Esophagus mucosa (tissue), 1 donor: ENCODE measurements around the gene LHX6. TPM values are rescaled to one million over a fixed set of nuclear protein-coding genes. Genes with fewer than 3 reads are reported as not detected.

Experiments used
- total RNA-seq: library from RNA; stranded (reverse); gene quantifications from one replicate; pipeline ENCODE4 v1.2.4, GENCODE V29; 2023
- donor health status: DM: yes; HTN: yes; CAD: no.

The LHX6 gene
- total RNA-seq, 1 donor from 2014 or later, result 1.3 TPM

Other genes starting within 250 kb of the LHX6 start
- gene TTLL11, start 135.6 kb downstream of the LHX6 start, total RNA-seq, result 3.1 TPM
- gene NDUFA8, start 69.2 kb downstream of the LHX6 start, total RNA-seq, result 52.5 TPM
- gene MORN5, start 69.0 kb downstream of the LHX6 start, total RNA-seq, result not detected
- 15.7 TPM for gene RBM18, start 35.9 kb upstream of the LHX6 start, total RNA-seq
- gene MRRF, start 35.9 kb upstream of the LHX6 start, total RNA-seq, result 36.5 TPM
- 29.9 TPM for gene PTGS1, start 142.1 kb upstream of the LHX6 start, total RNA-seq
- not detected for gene OR1J1, start 249.0 kb upstream of the LHX6 start, total RNA-seq